HepG2 (cell line): Measurements from ENCODE around the gene STK32B. TPM values are rescaled to one million over a fixed set of nuclear protein-coding genes. Genes with fewer than 3 reads are reported as not detected.

ENCODE experiments used
- ATAC-seq: fragments of 200-7000 bp; cut with Tn5 transposase; 3 replicates; pipeline ENCODE4 v1.9.1; 2020; ENCODE audit warnings: mild to moderate bottlenecking, moderate library complexity
- BruUV-seq: library from RNA; stranded (reverse); fragments of 400-500 nt; replicated peaks from 2 replicates; lab custom pipeline; 2021; lab: Mats Ljungman, UMichigan
- CTCF ChIA-PET: fragments of 300-600 bp; formaldehyde crosslinking; extraction: SDS; loops from one replicate; lab custom pipeline; 2021; ENCODE audit warnings: low total read pairs, inconsistent platforms, low intra/inter-chr PET ratio; lab: Yijun Ruan, JAX
- POLR2A ChIA-PET: fragments of 350-600 bp; sonication (Branson Sonifier 250); formaldehyde crosslinking; loops from one replicate; lab custom pipeline; 2020; ENCODE audit warnings: antibody characterized with exemption, inconsistent platforms; lab: Yijun Ruan, JAX
- DNase-seq: peaks from one replicate; pipeline ENCODE4 v3.0.0-alpha.2; 2015; ENCODE audit warnings: low spot score
- FAIRE-seq: peaks from 3 replicates; lab custom pipeline; 2011; peaks lifted over from hg19 to GRCh38; lab: Jason Lieb, UNC
- H2AFZ ChIP-seq: one replicate; pipeline ENCODE4 v1.6.1; 2011; ENCODE audit warnings: low read length, inconsistent platforms
- H3K27ac ChIP-seq: fragments of 300-600 bp; 3 replicates; pipeline ENCODE4 v1.8.0; 2011; ENCODE audit warnings: mixed run types, mild to moderate bottlenecking, mixed read lengths, low read length, inconsistent platforms; ENCODE audit not compliant: insufficient read depth; ENCODE audit errors: extremely low read length
- H3K27me3 ChIP-seq, 2 experiments: fragments of 200-600 bp in 1 of 2; 2 replicates in 1 of 2; 3 replicates in 1 of 2; pipeline versions ENCODE4 v1.6.0 to v1.8.0; 2011; ENCODE audit warnings: low read length in 2 of 2, mild to moderate bottlenecking in 2 of 2, moderate library complexity in 2 of 2, inconsistent platforms in 1 of 2; ENCODE audit not compliant: insufficient read depth in 2 of 2, control insufficient read depth in 1 of 2
- H3K36me3 ChIP-seq, 2 experiments: fragments of 200-600 bp in 1 of 2; replicated peaks in 1 of 2; 2 replicates in 1 of 2; 3 replicates in 1 of 2; pipeline versions ENCODE4 v1.5.1 to v1.8.0; 2011; ENCODE audit warnings: low read length in 2 of 2, inconsistent platforms in 1 of 2; ENCODE audit not compliant: insufficient read depth in 2 of 2, control insufficient read depth in 1 of 2
- H3K4me1 ChIP-seq: 2 replicates; pipeline ENCODE4 v1.5.1; 2012; ENCODE audit warnings: low read length, inconsistent platforms; ENCODE audit not compliant: insufficient read depth
- H3K4me2 ChIP-seq: 2 replicates; pipeline ENCODE4 v1.6.0; 2011; ENCODE audit warnings: low read depth, low read length, inconsistent platforms
- H3K4me3 ChIP-seq, 3 experiments: fragments of 200-600 bp in 1 of 3; sonication (generic), shearing (Covaris generic) in 1 of 3; replicated peaks in 1 of 3; 2 replicates each; pipeline ENCODE4 v1.5.1; 2011 to 2016; ENCODE audit warnings: low read length in 3 of 3, inconsistent platforms in 2 of 3, low read depth in 2 of 3, mild to moderate bottlenecking in 2 of 3, control low read depth in 1 of 3, mixed read lengths in 1 of 3; ENCODE audit not compliant: insufficient read depth in 1 of 3
- H3K79me2 ChIP-seq: one replicate; pipeline ENCODE4 v1.6.1; 2011; ENCODE audit warnings: low read length, inconsistent platforms; ENCODE audit not compliant: insufficient read depth
- H3K9ac ChIP-seq: 2 replicates; pipeline ENCODE4 v1.6.0; 2011; ENCODE audit warnings: mild to moderate bottlenecking, low read depth, low read length, inconsistent platforms; ENCODE audit not compliant: insufficient read depth
- H3K9me3 ChIP-seq: 2 replicates; pipeline ENCODE4 v1.5.1; 2012; ENCODE audit warnings: mild to moderate bottlenecking, low read length
- H4K20me1 ChIP-seq: 2 replicates; pipeline ENCODE4 v1.6.0; 2011; ENCODE audit warnings: inconsistent platforms, mild to moderate bottlenecking, low read length, moderate library complexity; ENCODE audit not compliant: insufficient read depth
- BRD4 ChIP-seq: sonication (generic); formaldehyde crosslinking; IDR thresholded peaks from 2 replicates; pipeline ENCODE4 v1.4.0; 2020; ENCODE audit warnings: missing genetic modification reagents
- CREM ChIP-seq, 2 experiments: sonication (generic) in 1 of 2; formaldehyde crosslinking in 1 of 2; IDR thresholded peaks; 2 replicates each; pipeline versions ENCODE4 v1.4.0 to v1.6.1; 2016 to 2020; ENCODE audit warnings: antibody characterized with exemption in 1 of 2, mild to moderate bottlenecking in 1 of 2, missing genetic modification reagents in 1 of 2
- ETV6 ChIP-seq: sonication (generic); formaldehyde crosslinking; conservative IDR thresholded peaks from 2 replicates; pipeline ENCODE4 v1.4.0; 2020; ENCODE audit warnings: missing genetic modification reagents
- FOXA1 ChIP-seq, 2 experiments: fragments of 450-650 bp in 1 of 2; sonication (generic) in 1 of 2; formaldehyde crosslinking in 1 of 2; IDR thresholded peaks; 2 replicates each; pipeline versions ENCODE4 v1.4.0 to v1.6.1; 2016 to 2020; ENCODE audit warnings: missing genetic modification reagents in 1 of 2
- HMG20A ChIP-seq: IDR thresholded peaks from 2 replicates; pipeline ENCODE4 v1.6.1; 2016; ENCODE audit warnings: borderline replicate concordance
- JUN ChIP-seq: sonication (generic); formaldehyde crosslinking; IDR thresholded peaks from 2 replicates; pipeline ENCODE4 v1.4.0; 2020; ENCODE audit warnings: mild to moderate bottlenecking, missing genetic modification reagents
- RARA ChIP-seq: IDR thresholded peaks from 2 replicates; pipeline ENCODE4 v1.6.1; 2016; ENCODE audit warnings: missing genetic modification reagents, missing compliant biosample characterization
- TERF1 ChIP-seq: sonication (generic); formaldehyde crosslinking; IDR thresholded peaks from 2 replicates; pipeline ENCODE4 v1.8.0; 2022; ENCODE audit warnings: mild to moderate bottlenecking, missing genetic modification reagents, moderate library complexity
- ZBTB14 ChIP-seq: sonication (generic); formaldehyde crosslinking; IDR thresholded peaks from 2 replicates; pipeline ENCODE4 v1.4.0; 2020; ENCODE audit warnings: missing genetic modification reagents
- ZBTB34 ChIP-seq: sonication (generic); formaldehyde crosslinking; IDR thresholded peaks from 2 replicates; pipeline ENCODE4 v1.8.0; 2022; ENCODE audit warnings: mild to moderate bottlenecking, missing genetic modification reagents
- ZIK1 ChIP-seq: sonication (generic); formaldehyde crosslinking; IDR thresholded peaks from 2 replicates; pipeline ENCODE4 v1.5.0; 2020; ENCODE audit warnings: mild to moderate bottlenecking, low read depth, missing genetic modification reagents, borderline replicate concordance
- ZMYM3 ChIP-seq: sonication (generic); formaldehyde crosslinking; IDR thresholded peaks from 2 replicates; pipeline ENCODE4 v1.5.1; 2020; ENCODE audit warnings: mild to moderate bottlenecking, missing genetic modification reagents
- ZNF160 ChIP-seq: sonication (generic); formaldehyde crosslinking; IDR thresholded peaks from 2 replicates; pipeline ENCODE4 v1.8.0; 2022; ENCODE audit warnings: mild to moderate bottlenecking, inconsistent platforms, missing genetic modification reagents
- ZNF446 ChIP-seq: sonication (generic); formaldehyde crosslinking; IDR thresholded peaks from 2 replicates; pipeline ENCODE4 v1.5.0; 2020; ENCODE audit warnings: mild to moderate bottlenecking, missing genetic modification reagents
- WGBS: methylation state at CpG from one replicate; pipeline ENCODE4 v1.1.6; 2017; ENCODE audit warnings: low lambda C conversion rate; 5-methylcytosine and 5-hydroxymethylcytosine counted together
- in situ Hi-C: cut with HindIII; loops from 2 replicates; pipeline ENCODE4 v1.10.0; 2017; ENCODE audit warnings: low pct_unique_long_range_greater_than_20kb; ENCODE audit not compliant: extremely low pct_ligation_motif_present
- intact Hi-C: fragments of 100-400 bp; cut with micrococcal nuclease; formaldehyde crosslinking; loops from one replicate; pipeline ENCODE4 v1.10.0; 2022; ENCODE audit not compliant: unreplicated experiment
- polyA plus RNA-seq, 8 experiments: library from polyadenylated mRNA; depleted of rRNA in 3 of 8; stranded (reverse) in 7 of 8; unstranded in 1 of 8; fragments of >200 nt; fragmentation: Illumina TruSeq in 4 of 8; extraction: Trizol in 4 of 8; gene quantifications; 2 replicates each; pipeline versions ENCODE4 v1.2.1 to v1.2.3, GENCODE V29; 2011 to 2016; ENCODE audit warnings: low read depth in 4 of 8, missing spikeins in 1 of 8, mixed read lengths in 1 of 8; ENCODE audit not compliant: insufficient read depth in 1 of 8
- total RNA-seq, 5 experiments: library from RNA; depleted of rRNA; stranded (reverse); fragments of >200 nt; fragmentation: Illumina TruSeq; extraction: Trizol; gene quantifications; 2 replicates each; pipeline ENCODE4 v1.2.3, GENCODE V29; 2016; ENCODE audit warnings: low read depth in 1 of 5

STK32B gene
- total and polyA plus RNA-seq, 2 of the 13 experiments (the other 11 are each of a cell fraction or from before 2014, with no cell fraction given): not detected

- Histone ChIP-seq H3K9me3 (no peaks in the 10 kb centered on the region), H3K4me1 (no peaks in the 10 kb centered on the region), H3K4me2 (no peak overlapping the region), H4K20me1 (no peaks in the 10 kb centered on the region), H2AFZ (no peak overlapping the region), H3K9ac (no peak overlapping the region), H3K36me3 (no peaks in the 10 kb centered on the region), H3K27me3 (no peaks in the 10 kb centered on the region), H3K79me2 (no peaks in the 10 kb centered on the region), H3K27ac (no peak overlapping the region), H3K4me3 (no peak overlapping the region)
- intact Hi-C loops: no loop called here
- no TSS peak for BruUV-seq
- in situ Hi-C loops: no loop called here
- FAIRE-seq: no peak
- ATAC-seq: no peak
- DNase-seq: no peak
- ChIA-PET POLR2A (no interaction called here), CTCF (no interaction called here)
- WGBS: 8% methylated on average over 3 of the region's 3 CpGs
- TF ChIP-seq ZMYM3 (CRISPR knock-in tag) (no peak), ZIK1 (CRISPR knock-in tag) (no peak), JUN (CRISPR knock-in tag) (no peak), ZNF446 (no peak)
- TF ChIP-seq, all 625 proteins: peak for 0
Observed at GRCh38 chr4:5101571-5101970, 50.3 kb downstream of the STK32B start.

- Histone ChIP-seq H3K79me2 (no peaks in the 10 kb centered on the region), H3K4me2 (no peak overlapping the region), H3K4me1 (no peaks in the 10 kb centered on the region), H3K36me3 (no peaks in the 10 kb centered on the region), H3K9me3 (no peaks in the 10 kb centered on the region), H3K27ac (no peak overlapping the region), H4K20me1 (no peaks in the 10 kb centered on the region), H3K9ac (no peak overlapping the region), H3K27me3 (no peaks in the 10 kb centered on the region; a peak in 1 of 5 replicates), H3K4me3 (no peak overlapping the region), H2AFZ (no peak overlapping the region)
- ChIA-PET CTCF (no interaction called here), POLR2A (no interaction called here)
- intact Hi-C loops (no loop called here), in situ Hi-C loops (no loop called here)
- 0% methylated on average over 1 of the region's 1 CpG for WGBS
- BruUV-seq: no TSS peak
- DNase-seq (no peak), ATAC-seq (no peak), FAIRE-seq (no peak)
- TF ChIP-seq ZNF160 (CRISPR knock-in tag) (no peak), ZBTB34 (CRISPR knock-in tag) (no peak), CREM (IDR thresholded peaks at IDR 0.05) (no peak), CREM (CRISPR knock-in tag; IDR thresholded peaks at IDR 0.05) (no peak), RARA (CRISPR knock-in tag) (no peak), ETV6 (CRISPR knock-in tag) (no peak), FOXA1 (IDR thresholded peaks at IDR 0.05) (no peak), FOXA1 (CRISPR knock-in tag; IDR thresholded peaks at IDR 0.05) (no peak), BRD4 (CRISPR knock-in tag) (no peak), HMG20A (CRISPR knock-in tag) (no peak), TERF1 (CRISPR knock-in tag) (no peak), ZBTB14 (no peak)
Observed at GRCh38 chr4:5110901-5111300, 59.6 kb downstream of the STK32B start.
